GM12878 (cell line): Measurements from ENCODE around the gene SPATA1. TPM values are rescaled to one million over a fixed set of nuclear protein-coding genes. Genes with fewer than 3 reads are reported as not detected.

Experiments used
- ATAC-seq: fragments of 200-7000 bp; cut with Tn5 transposase; 3 replicates; pipeline ENCODE4 v1.9.1; 2020; ENCODE audit warnings: mild to moderate bottlenecking, moderate library complexity
- BruUV-seq: library from RNA; stranded (reverse); fragments of 400-500 nt; replicated peaks from 2 replicates; lab custom pipeline; 2021; lab: Mats Ljungman, UMichigan
- CTCF ChIA-PET: fragments of 300-600 bp; sonication (Branson Sonifier 250); formaldehyde crosslinking; extraction: SDS; loops from one replicate; lab custom pipeline; 2021; ENCODE audit warnings: inconsistent platforms; lab: Yijun Ruan, JAX
- POLR2A ChIA-PET: fragments of 350-600 bp; formaldehyde crosslinking; extraction: SDS; loops from one replicate; lab custom pipeline; 2021; ENCODE audit warnings: inconsistent platforms; lab: Charles Lee
- RAD21 ChIA-PET: fragments of 300-600 bp; sonication (Branson Sonifier 250); formaldehyde crosslinking; loops from one replicate; lab custom pipeline; 2023; ENCODE audit warnings: antibody characterized with exemption; ENCODE audit not compliant: unreplicated experiment; lab: Charles Lee
- SMC1A ChIA-PET: fragments of 300-600 bp; sonication (Branson Sonifier 250); formaldehyde crosslinking; loops from one replicate; lab custom pipeline; 2023; ENCODE audit not compliant: unreplicated experiment, uncharacterized antibody; lab: Charles Lee
- DNase-seq: peaks from one replicate; pipeline ENCODE4 v3.0.0-alpha.2; 2011; ENCODE audit warnings: low read depth, low spot score
- FAIRE-seq: peaks from 3 replicates; lab custom pipeline; 2011; peaks lifted over from hg19 to GRCh38; lab: Jason Lieb, UNC
- H2AFZ ChIP-seq: 2 replicates; pipeline ENCODE4 v1.6.0; 2011; ENCODE audit warnings: low read depth, low read length, control low read depth; ENCODE audit not compliant: control insufficient read depth
- H3K27ac ChIP-seq: 2 replicates; pipeline ENCODE4 v1.5.1; 2011; ENCODE audit warnings: control low read depth; ENCODE audit not compliant: control insufficient read depth, insufficient read depth
- H3K27me3 ChIP-seq, 2 experiments: replicated peaks in 1 of 2; 2 replicates each; pipeline versions ENCODE4 v1.6.0 to v1.6.1; 2011; ENCODE audit warnings: low read length in 1 of 2; ENCODE audit not compliant: control insufficient read depth in 2 of 2, insufficient read depth in 2 of 2
- H3K36me3 ChIP-seq, 2 experiments: 2 replicates each; pipeline ENCODE4 v1.5.1; 2011; ENCODE audit warnings: low read length in 1 of 2; ENCODE audit not compliant: control insufficient read depth in 2 of 2, insufficient read depth in 2 of 2
- H3K4me1 ChIP-seq: 2 replicates; pipeline ENCODE4 v1.6.1; 2011; ENCODE audit warnings: mild to moderate bottlenecking, low read length, moderate library complexity, mixed read lengths; ENCODE audit not compliant: control insufficient read depth, insufficient read depth
- H3K4me2 ChIP-seq: 2 replicates; pipeline ENCODE4 v1.6.0; 2011; ENCODE audit warnings: control low read depth; ENCODE audit not compliant: control insufficient read depth, insufficient read depth
- H3K4me3 ChIP-seq: fragments of 200-600 bp; sonication (generic); 2 replicates; pipeline ENCODE4 v1.5.1; 2016
- H3K79me2 ChIP-seq: 2 replicates; pipeline ENCODE4 v1.6.0; 2011; ENCODE audit warnings: low read length; ENCODE audit not compliant: control insufficient read depth, insufficient read depth
- H3K9ac ChIP-seq: 2 replicates; pipeline ENCODE4 v1.8.0; 2011; ENCODE audit warnings: low read length, control low read depth, mixed read lengths; ENCODE audit not compliant: control insufficient read depth, insufficient read depth
- H3K9me3 ChIP-seq: replicated peaks from 3 replicates; pipeline ENCODE4 v1.5.1; 2011; ENCODE audit warnings: mild to moderate bottlenecking, low read length; ENCODE audit not compliant: control insufficient read depth, insufficient read depth
- H4K20me1 ChIP-seq: 2 replicates; pipeline ENCODE4 v1.6.0; 2011; ENCODE audit not compliant: control insufficient read depth, insufficient read depth
- ATF3 ChIP-seq: IDR thresholded peaks from 2 replicates; pipeline ENCODE4 v1.6.1; 2011; ENCODE audit warnings: low read depth, mild to moderate bottlenecking, low read length, moderate library complexity, borderline replicate concordance; ENCODE audit errors: extremely low read depth
- ATF7 ChIP-seq: fragments of 450-650 bp; IDR thresholded peaks from 2 replicates; pipeline ENCODE4 v1.6.1; 2016; ENCODE audit warnings: low read depth, mild to moderate bottlenecking
- CREB1 ChIP-seq: IDR thresholded peaks from 2 replicates; pipeline ENCODE4 v1.6.1; 2012; ENCODE audit warnings: low read depth, mild to moderate bottlenecking, inconsistent platforms
- ETV6 ChIP-seq, 2 experiments: fragments of 450-650 bp in 1 of 2; IDR thresholded peaks in 1 of 2; conservative IDR thresholded peaks in 1 of 2; 2 replicates each; pipeline ENCODE4 v1.6.1; 2014; ENCODE audit warnings: antibody characterized with exemption in 1 of 2, borderline replicate concordance in 1 of 2, low read depth in 1 of 2, mild to moderate bottlenecking in 1 of 2, moderate library complexity in 1 of 2
- IKZF1 ChIP-seq: fragments of 450-650 bp; conservative IDR thresholded peaks from 2 replicates; pipeline ENCODE4 v1.6.1; 2017; ENCODE audit warnings: antibody characterized with exemption, mild to moderate bottlenecking
- JUNB ChIP-seq: IDR thresholded peaks from 2 replicates; pipeline ENCODE4 v1.6.1; 2016; ENCODE audit warnings: antibody characterized with exemption, mild to moderate bottlenecking
- MTA3 ChIP-seq: IDR thresholded peaks from 2 replicates; pipeline ENCODE4 v1.6.1; 2012; ENCODE audit warnings: low read length, inconsistent platforms, borderline replicate concordance
- MXI1 ChIP-seq: fragments of 150-350 bp; IDR thresholded peaks from 2 replicates; pipeline ENCODE4 v1.6.1; 2011; ENCODE audit warnings: low read depth, mild to moderate bottlenecking, inconsistent platforms, low read length, improper control_type of control experiment
- NFIC ChIP-seq: IDR thresholded peaks from 2 replicates; pipeline ENCODE4 v1.6.1; 2012; ENCODE audit warnings: low read depth, mild to moderate bottlenecking, inconsistent platforms, low read length, moderate library complexity
- PML ChIP-seq: IDR thresholded peaks from 2 replicates; pipeline ENCODE4 v1.6.1; 2012; ENCODE audit warnings: low read length, inconsistent platforms
- RUNX3 ChIP-seq: IDR thresholded peaks from 2 replicates; pipeline ENCODE4 v1.6.1; 2012; ENCODE audit warnings: low read length, inconsistent platforms
- SUPT20H ChIP-seq: IDR thresholded peaks from 2 replicates; pipeline ENCODE4 v1.6.1; 2011; ENCODE audit warnings: low read depth, mild to moderate bottlenecking, low read length, moderate library complexity, borderline replicate concordance; ENCODE audit not compliant: control insufficient read depth
- TCF7 ChIP-seq: IDR thresholded peaks from 2 replicates; pipeline ENCODE4 v1.6.1; 2014; ENCODE audit warnings: antibody characterized with exemption, borderline replicate concordance
- WGBS: methylation state at CpG from one replicate; pipeline ENCODE4 v1.1.6; 2016; ENCODE audit warnings: low lambda C conversion rate; ENCODE audit not compliant: insufficient replicate concordance, insufficient coverage; ENCODE audit errors: missing lambda C conversion rate; 5-methylcytosine and 5-hydroxymethylcytosine counted together
- in situ Hi-C: fragments of 300-500 bp; cut with MboI; formaldehyde crosslinking; loops from 9 replicates; pipeline ENCODE4 v1.14.3; 2018; ENCODE audit warnings: mixed read lengths
- intact Hi-C: fragments of 100-400 bp; cut with micrococcal nuclease; formaldehyde crosslinking; loops from one replicate; pipeline ENCODE4 v1.14.2; 2022; ENCODE audit not compliant: unreplicated experiment
- polyA plus RNA-seq, 11 experiments: library from polyadenylated mRNA; depleted of rRNA in 4 of 11; unstranded in 6 of 11; stranded (reverse) in 5 of 11; fragments of >200 nt; fragmentation: Nextera tagmentation in 4 of 11; fragmentation: Illumina TruSeq in 1 of 11; extraction: Ambion mirVana in 4 of 11; extraction: Trizol in 1 of 11; gene quantifications; 1 replicate in 1 of 11; 2 replicates in 10 of 11; pipeline versions ENCODE4 v1.2.1 to v1.2.3, GENCODE V29; 2011 to 2016; ENCODE audit warnings: inconsistent platforms in 2 of 11, missing spikeins in 2 of 11, low read depth in 1 of 11
- total RNA-seq, 4 experiments: library from RNA; depleted of rRNA in 3 of 4; stranded (reverse); fragments of >200 nt in 3 of 4; fragmentation: Illumina TruSeq in 1 of 4; extraction: Trizol in 1 of 4; gene quantifications; 2 replicates each; pipeline versions ENCODE4 v1.2.1 to v1.2.3, GENCODE V29; 2013 to 2021

SPATA1 gene
- total and polyA plus RNA-seq, 10 of the 15 experiments (the other 5 are each of a cell fraction or from before 2014, with no cell fraction given): 0.74 to 2.4 (median 1.9) TPM

DNA sequence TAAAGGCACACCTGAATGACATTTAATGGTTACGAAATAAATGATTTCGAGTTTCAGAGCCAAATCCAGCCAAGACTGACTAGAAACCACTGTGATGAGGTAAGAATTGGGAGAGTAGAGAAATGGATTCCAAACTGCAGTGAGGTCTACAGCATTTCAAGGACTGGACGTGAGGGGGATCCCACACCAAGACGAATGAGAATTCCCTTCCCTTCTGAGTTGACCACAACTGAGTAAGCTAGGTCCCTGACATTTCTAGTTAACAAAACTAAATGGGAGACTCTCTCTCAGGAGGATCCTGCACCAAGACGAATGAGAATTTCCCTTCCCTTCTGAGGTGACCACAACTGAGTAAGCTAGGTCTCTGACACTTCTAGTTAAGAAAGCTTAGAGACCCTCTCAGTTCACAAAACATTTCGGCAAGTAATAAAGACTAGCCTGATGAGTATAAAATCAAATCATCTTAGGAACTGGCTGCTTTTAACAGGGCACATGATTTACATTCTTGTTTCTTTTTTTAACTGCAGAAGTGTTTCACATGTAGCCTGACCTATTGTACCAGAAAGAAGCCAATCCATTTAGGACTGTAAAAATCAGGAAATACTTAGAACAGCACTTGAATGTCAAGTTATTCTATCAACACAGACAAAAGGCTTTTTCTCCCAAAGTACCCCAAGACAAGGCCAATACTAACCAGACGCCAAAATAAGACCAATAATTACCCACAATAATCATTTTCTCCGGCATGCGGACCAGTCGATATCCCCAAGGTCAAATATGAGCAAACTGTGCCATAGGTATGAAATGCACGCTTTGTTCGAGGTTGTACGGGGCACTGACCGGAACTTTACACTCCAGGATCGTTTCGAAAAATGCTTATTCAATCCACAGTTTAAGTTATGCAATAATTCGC, 1.4 kb upstream of the SPATA1 start:
- ATAC-seq: peak; percentile 2
- H2AFZ ChIP-seq: no peak overlapping the region; the same call in 1 of the 2 replicates
- POLR2A ChIA-PET: interaction anchor here (1.0 to 4.7 kb wide), 9 partner anchors 10 to 184 kb away, joined by 3 to 60 read pairs (median 5); partner anchors contain the start of genes CTBS and RPF1
- RAD21 ChIA-PET: interaction anchor here (0.7 to 2.4 kb wide), 9 partner anchors 10 to 188 kb away, joined by 3 to 16 read pairs (median 6); partner anchors contain the start of gene CTBS
- peaks cover 0 to 13% of the 10 kb centered on the region in 2 experiments; a peak in 1 of 4 replicates for H3K36me3 ChIP-seq
- peak overlapping the region; percentile 98 for H3K4me2 ChIP-seq
- H3K9ac ChIP-seq: peak overlapping the region; percentile 86
- in situ Hi-C loops: no loop called here
- TF ChIP-seq MTA3 (0 out of 2 replicates have a peak, but pooled peaks have one; percentile 34), ATF7 (0 out of 2 replicates have a peak, but pooled peaks have one; percentile 9), JUNB (0 out of 2 replicates have a peak, but pooled peaks have one; percentile 5), PML (peak; percentile 65; the same call in 1 of the 2 replicates), SUPT20H (no peak), RUNX3 (peak; percentile 68), IKZF1 (0 out of 2 replicates have a peak, but pooled peaks have one; percentile 25), ETV6 (conservative IDR thresholded peaks at IDR 0.05 in 1 of 2, IDR thresholded peaks at IDR 0.05 in 1 of 2; ENCODE audit: borderline replicate concordance in 1 of 2, low read depth in 1 of 2) (peak in 1 of 2 experiments; percentile 8; a peak in 1 of 4 replicates), CREB1 (peak; percentile 10; the same call in 1 of the 2 replicates), NFIC (peak; percentile 15; the same call in 1 of the 2 replicates), TCF7 (no peak), MXI1 (0 out of 2 replicates have a peak, but pooled peaks have one; percentile 42), ATF3 (no peak)
- H3K79me2 ChIP-seq: peaks cover 68% of the 10 kb centered on the region
- SMC1A ChIA-PET: interaction anchor here (0.7 to 4.8 kb wide), 10 partner anchors 10 to 567 kb away, joined by 3 to 61 read pairs (median 4); partner anchors contain the start of gene RPF1
- no peaks in the 10 kb centered on the region for H4K20me1 ChIP-seq
- BruUV-seq: TSS peak; percentile 50
- H3K9me3 ChIP-seq: peaks cover 2% of the 10 kb centered on the region; the same call in 1 of the 3 replicates
- H3K27ac ChIP-seq: peak overlapping the region; percentile 91
- CTCF ChIA-PET: interaction anchor here (0.6 to 4.8 kb wide), 10 partner anchors 15 to 755 kb away, joined by 3 to 43 read pairs (median 3); partner anchors contain the start of gene RPF1
- H3K4me3 ChIP-seq: peak overlapping the region; percentile 85
- no peak for DNase-seq
- FAIRE-seq: peak; percentile 64
- H3K27me3 ChIP-seq: no peaks in the 10 kb centered on the region
- 1% methylated on average over 17 of the region's 17 CpGs for WGBS
- no peaks in the 10 kb centered on the region for H3K4me1 ChIP-seq
- intact Hi-C loops: no loop called here
